Measurements from ENCODE around the gene IL25. TPM values are rescaled to one million over a fixed set of nuclear protein-coding genes. Genes with fewer than 3 reads are reported as not detected.

The IL25 gene
- total and polyA plus RNA-seq, 4 donors = not detected

- DNase-seq (no peak), ATAC-seq (ENCODE audit: insufficient read depth, low FRiP score) (no peak)
- no peak for TF ChIP-seq CTCF (IDR thresholded peaks at IDR 0.05; ENCODE audit: control extremely low read depth, extremely low read depth)
- WGBS, 2 donors = 46 to 63% methylated on average over 5 of the region's 5 CpGs
- Histone ChIP-seq H3K27me3 (ENCODE audit: control insufficient read depth in 3 of 3, insufficient read depth in 3 of 3, low read length in 2 of 3) (no peaks in the 10 kb centered on the region), H3K4me1 (ENCODE audit: control insufficient read depth in 5 of 5, insufficient read depth in 5 of 5, low read length in 5 of 5) (no peaks in the 10 kb centered on the region), H3K9ac (ENCODE audit: insufficient read depth in 1 of 2, low read length in 2 of 2) (no peak overlapping the region), H3K36me3 (ENCODE audit: control insufficient read depth in 4 of 4, insufficient read depth in 4 of 4, low read length in 4 of 4) (no peaks in the 10 kb centered on the region), H3K27ac (ENCODE audit: low read depth in 1 of 2, low read length in 1 of 2) (peak overlapping the region in 1 of 2 donors; percentile 92), H3K9me3 (ENCODE audit: control insufficient read depth in 4 of 4, insufficient read depth in 3 of 4, low read length in 3 of 4) (peaks cover 0 to 3% (median 0%) of the 10 kb centered on the region in 4 donors), H3K4me3 (no peak overlapping the region)
These were observed 35.7 kb downstream of the IL25 start for GRCh38 chr14:23408307-23408630.

GRCh38 chr14:23409475-23409874 is 36.9 kb downstream of the IL25 start:
- DNase-seq (no peak), ATAC-seq (ENCODE audit: insufficient read depth, low FRiP score) (no peak)
- Histone ChIP-seq H3K4me3 (no peak overlapping the region), H3K9me3 (ENCODE audit: control insufficient read depth in 4 of 4, insufficient read depth in 3 of 4, low read length in 3 of 4) (peaks cover 0 to under 1% (median 0%) of the 10 kb centered on the region in 4 donors), H3K27ac (ENCODE audit: low read depth in 1 of 2, low read length in 1 of 2) (peak overlapping the region in 1 of 2 donors; percentile 93), H3K27me3 (ENCODE audit: control insufficient read depth in 3 of 3, insufficient read depth in 3 of 3, low read length in 2 of 3) (no peaks in the 10 kb centered on the region), H3K9ac (ENCODE audit: insufficient read depth in 1 of 2, low read length in 2 of 2) (no peak overlapping the region), H3K4me1 (ENCODE audit: control insufficient read depth in 5 of 5, insufficient read depth in 5 of 5, low read length in 5 of 5) (no peaks in the 10 kb centered on the region), H3K36me3 (ENCODE audit: control insufficient read depth in 4 of 4, insufficient read depth in 4 of 4, low read length in 4 of 4) (no peaks in the 10 kb centered on the region)
- WGBS, 2 donors = 74 to 93% methylated on average over 2 of the region's 2 CpGs
- TF ChIP-seq CTCF (IDR thresholded peaks at IDR 0.05; ENCODE audit: control extremely low read depth, extremely low read depth) = no peak

- H3K9ac ChIP-seq (ENCODE audit: insufficient read depth in 1 of 2, low read length in 2 of 2) = no peak overlapping the region
- WGBS, 2 donors = 81 to 86% methylated on average over 14 of the region's 14 CpGs
These were observed 37.5 kb downstream of the IL25 start for GRCh38 chr14:23409966-23410635.

More at GRCh38 chr14:23409966-23410635, 37.5 kb downstream of the IL25 start:
- no peak overlapping the region for H3K4me3 ChIP-seq
- ATAC-seq (ENCODE audit: insufficient read depth, low FRiP score) (no peak), DNase-seq (no peak)
- H3K4me1 ChIP-seq (ENCODE audit: control insufficient read depth in 5 of 5, insufficient read depth in 5 of 5, low read length in 5 of 5) = no peaks in the 10 kb centered on the region
- no peaks in the 10 kb centered on the region for H3K9me3 ChIP-seq (ENCODE audit: control insufficient read depth in 4 of 4, insufficient read depth in 3 of 4, low read length in 3 of 4)
- H3K36me3 ChIP-seq (ENCODE audit: control insufficient read depth in 4 of 4, insufficient read depth in 4 of 4, low read length in 4 of 4) = no peaks in the 10 kb centered on the region
- no peak for TF ChIP-seq CTCF (IDR thresholded peaks at IDR 0.05; ENCODE audit: control extremely low read depth, extremely low read depth)
- peak overlapping the region in 1 of 2 donors; percentile 93 for H3K27ac ChIP-seq (ENCODE audit: low read depth in 1 of 2, low read length in 1 of 2)
- no peaks in the 10 kb centered on the region for H3K27me3 ChIP-seq (ENCODE audit: control insufficient read depth in 3 of 3, insufficient read depth in 3 of 3, low read length in 2 of 3)
